ENCODE data around the gene PEX7.
"Not testable (repeated sequence)": the region's sequence is repeated elsewhere in the genome, so short reads cannot be mapped to it uniquely, and the experiment has no call there.

The PEX7 gene

DNA sequence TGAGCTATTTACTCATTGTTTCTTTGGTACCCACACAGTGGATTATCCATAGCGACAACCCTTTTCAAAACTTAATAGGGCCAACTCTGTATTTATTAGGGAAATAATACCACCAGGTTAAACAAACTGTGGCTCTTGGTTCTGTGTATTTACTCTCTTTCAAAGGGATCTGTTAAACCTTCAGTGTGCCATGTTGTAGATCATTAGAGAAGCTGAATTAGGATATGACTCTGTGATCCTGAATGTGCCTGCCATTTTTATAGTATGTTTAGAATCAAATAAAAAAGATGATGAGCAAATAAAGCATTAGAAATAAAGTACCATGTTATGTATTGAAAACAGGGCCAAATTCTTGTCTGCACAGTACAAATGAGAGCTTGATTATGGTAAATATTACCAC lies 74.7 kb downstream of the PEX7 start:
- no peak for DNase-seq (ENCODE audit: low read depth)

- no peak for DNase-seq (ENCODE audit: low read depth)
Measured at GRCh38 chr6:136901212-136901784, 78.9 kb downstream of the PEX7 start.

GRCh38 chr6:136904477-136904876 lies 82.1 kb downstream of the PEX7 start:
- DNase-seq (ENCODE audit: low read depth), result not testable (repeated sequence)

- DNase-seq (ENCODE audit: low read depth), result no peak
Measured at GRCh38 chr6:136914947-136915346, 92.6 kb downstream of the PEX7 start.

DNA sequence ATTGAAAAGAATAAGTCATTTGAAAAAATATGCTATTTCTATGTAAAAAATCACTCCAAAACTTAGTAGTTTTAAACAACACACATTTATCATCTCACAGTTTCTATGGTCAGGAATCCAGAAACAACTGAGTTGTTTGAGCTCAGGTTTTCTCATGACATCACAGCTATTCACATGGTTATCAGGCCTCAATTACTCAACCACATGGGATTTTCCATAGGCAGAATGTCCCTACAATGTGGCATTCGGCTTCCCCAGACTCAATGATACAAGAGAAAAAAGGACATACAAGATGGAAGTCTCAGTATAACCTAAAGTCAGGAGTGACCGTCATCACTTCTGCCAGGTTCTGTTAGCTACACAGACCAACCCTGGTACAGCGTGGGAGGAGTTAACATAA lies 96.3 kb downstream of the PEX7 start:
- no peak for DNase-seq (ENCODE audit: low read depth)

- DNase-seq (ENCODE audit: low read depth), result no peak
Measured at GRCh38 chr6:136920216-136920615, 97.8 kb downstream of the PEX7 start.

- DNase-seq (ENCODE audit: low read depth), result no peak
Measured at GRCh38 chr6:136920671-136921380, 98.4 kb downstream of the PEX7 start.

DNA sequence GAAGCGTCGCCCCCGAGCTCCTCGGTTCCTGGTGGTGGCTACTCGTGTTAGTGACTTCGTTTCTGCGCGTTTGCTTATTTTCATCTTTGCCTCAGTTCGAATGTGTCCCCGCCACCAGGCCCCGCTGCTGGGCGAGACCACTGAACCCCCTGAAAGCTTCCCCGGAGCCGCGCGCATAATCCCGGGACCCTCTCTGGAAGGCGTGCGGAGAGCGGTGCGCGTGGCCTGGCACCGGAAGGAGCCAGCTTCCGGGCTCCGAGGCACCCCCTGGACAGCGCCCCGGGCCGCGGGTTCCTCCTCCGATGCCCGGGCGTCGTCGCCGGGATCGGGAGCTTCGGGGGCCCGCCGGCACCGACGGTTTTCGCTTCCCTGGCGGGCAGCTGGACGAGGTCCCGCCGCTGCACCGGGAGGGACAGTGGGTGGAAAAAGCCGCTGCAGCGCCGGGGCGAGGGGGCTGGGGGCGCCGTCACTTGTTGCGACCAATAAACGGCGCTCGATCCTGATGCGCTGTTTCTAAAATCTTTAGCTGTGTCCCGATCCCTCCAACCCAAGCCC lies 99.1 kb downstream of the PEX7 start:
- DNase-seq (ENCODE audit: low read depth), result no peak

DNA sequence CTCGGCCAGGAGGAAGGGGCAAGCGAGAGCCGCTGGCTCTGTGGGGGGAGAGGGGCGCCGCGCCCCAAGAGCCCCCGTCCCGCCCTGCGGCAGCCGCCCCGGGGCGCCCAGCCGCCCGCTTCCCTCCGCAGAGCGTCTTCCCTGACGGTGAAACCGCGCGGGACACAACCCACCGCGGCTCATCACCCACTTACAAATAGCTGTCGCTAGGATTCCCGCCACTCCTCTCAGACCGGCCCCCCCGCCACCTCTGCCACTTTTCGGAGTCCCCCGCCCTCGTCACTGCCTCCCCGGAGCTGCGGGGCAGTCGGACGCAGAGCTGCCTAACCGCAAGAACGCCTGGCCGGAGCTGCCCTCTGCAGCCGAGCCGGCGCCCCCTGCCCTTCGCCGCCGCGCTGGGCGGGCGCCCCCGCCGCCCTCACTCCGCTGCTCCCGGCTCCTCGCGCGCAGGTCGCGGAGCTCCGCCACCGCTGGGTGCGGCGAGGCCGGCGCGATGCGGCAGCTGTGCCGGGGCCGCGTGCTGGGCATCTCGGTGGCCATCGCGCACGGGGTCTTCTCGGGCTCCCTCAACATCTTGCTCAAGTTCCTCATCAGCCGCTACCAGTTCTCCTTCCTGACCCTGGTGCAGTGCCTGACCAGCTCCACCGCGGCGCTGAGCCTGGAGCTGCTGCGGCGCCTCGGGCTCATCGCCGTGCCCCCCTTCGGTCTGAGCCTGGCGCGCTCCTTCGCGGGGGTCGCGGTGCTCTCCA lies 99.7 kb downstream of the PEX7 start, which contains the start of gene SLC35D3:
Gene SLC35D3, plus strand, starts transcription at position 366 of the 749 bp plus-strand sequence. Its CDS starts 128 bp downstream, at position 494.
- DNase-seq (ENCODE audit: low read depth), result no peak

DNA sequence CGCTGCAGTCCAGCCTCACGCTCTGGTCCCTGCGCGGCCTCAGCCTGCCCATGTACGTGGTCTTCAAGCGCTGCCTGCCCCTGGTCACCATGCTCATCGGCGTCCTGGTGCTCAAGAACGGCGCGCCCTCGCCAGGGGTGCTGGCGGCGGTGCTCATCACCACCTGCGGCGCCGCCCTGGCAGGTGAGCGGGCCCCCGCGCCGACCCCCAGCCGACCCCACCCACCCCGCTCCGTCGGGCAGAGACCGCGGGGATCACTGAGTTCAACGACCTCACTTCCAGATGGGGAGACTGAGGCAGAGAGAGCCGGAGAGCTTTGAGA lies 100.3 kb downstream of the PEX7 start:
- DNase-seq (ENCODE audit: low read depth), result no peak

- no peak for DNase-seq (ENCODE audit: low read depth)
Measured at GRCh38 chr6:136923116-136923953, 100.9 kb downstream of the PEX7 start.

DNA sequence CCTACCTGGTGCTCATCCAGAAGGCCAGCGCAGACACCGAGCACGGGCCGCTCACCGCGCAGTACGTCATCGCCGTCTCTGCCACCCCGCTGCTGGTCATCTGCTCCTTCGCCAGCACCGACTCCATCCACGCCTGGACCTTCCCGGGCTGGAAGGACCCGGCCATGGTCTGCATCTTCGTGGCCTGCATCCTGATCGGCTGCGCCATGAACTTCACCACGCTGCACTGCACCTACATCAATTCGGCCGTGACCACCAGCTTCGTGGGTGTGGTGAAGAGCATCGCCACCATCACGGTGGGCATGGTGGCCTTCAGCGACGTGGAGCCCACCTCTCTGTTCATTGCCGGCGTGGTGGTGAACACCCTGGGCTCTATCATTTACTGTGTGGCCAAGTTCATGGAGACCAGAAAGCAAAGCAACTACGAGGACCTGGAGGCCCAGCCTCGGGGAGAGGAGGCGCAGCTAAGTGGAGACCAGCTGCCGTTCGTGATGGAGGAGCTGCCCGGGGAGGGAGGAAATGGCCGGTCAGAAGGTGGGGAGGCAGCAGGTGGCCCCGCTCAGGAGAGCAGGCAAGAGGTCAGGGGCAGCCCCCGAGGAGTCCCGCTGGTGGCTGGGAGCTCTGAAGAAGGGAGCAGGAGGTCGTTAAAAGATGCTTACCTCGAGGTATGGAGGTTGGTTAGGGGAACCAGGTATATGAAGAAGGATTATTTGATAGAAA lies 101.7 kb downstream of the PEX7 start:
- no peak for DNase-seq (ENCODE audit: low read depth)

DNA sequence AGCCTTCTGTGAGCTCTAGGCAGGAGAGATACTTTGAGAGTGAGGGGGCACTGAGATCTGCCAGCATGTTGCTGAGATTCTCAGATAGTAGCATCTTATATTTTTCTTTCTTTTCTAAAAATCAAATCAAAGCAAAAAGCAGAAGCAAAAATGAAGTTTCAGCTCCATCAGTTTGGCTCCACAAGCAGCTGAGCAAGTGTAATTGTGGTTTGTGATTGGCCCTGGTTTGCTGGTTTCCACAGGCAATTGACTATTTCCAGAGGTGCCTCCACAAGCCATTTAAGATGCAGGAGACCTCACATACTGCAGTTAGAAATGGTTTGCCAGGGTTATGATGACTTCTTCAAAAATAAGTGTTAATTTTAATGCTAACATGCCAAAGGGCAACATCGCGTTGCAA lies 104.0 kb downstream of the PEX7 start:
- DNase-seq (ENCODE audit: low read depth), result no peak

GRCh38 chr6:136927292-136927691 lies 104.9 kb downstream of the PEX7 start:
- no peak for DNase-seq (ENCODE audit: low read depth)

DNA sequence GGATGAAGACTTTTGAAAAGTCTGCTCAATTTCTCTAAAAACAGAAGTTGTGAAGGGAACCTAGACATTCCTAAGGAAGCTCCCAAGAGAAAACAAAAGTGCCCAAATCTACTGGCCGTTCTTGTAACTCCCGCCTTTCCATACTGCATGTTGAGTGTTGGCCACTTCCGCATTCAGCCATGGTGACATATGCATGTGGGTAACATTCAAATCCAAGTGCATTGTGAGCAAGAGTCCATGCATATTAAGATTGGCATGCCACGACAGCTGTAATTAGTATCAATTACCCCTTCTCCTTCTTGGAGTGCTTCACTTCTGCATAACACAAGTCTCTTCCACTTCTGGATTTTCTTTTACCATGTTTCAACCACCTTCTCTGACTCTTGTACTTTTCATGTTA lies 108.1 kb downstream of the PEX7 start:
- no peak for DNase-seq (ENCODE audit: low read depth)

GRCh38 chr6:136932599-136932998 lies 110.2 kb downstream of the PEX7 start:
- no peak for DNase-seq (ENCODE audit: low read depth)

GRCh38 chr6:136945072-136945471 lies 122.7 kb downstream of the PEX7 start:
- DNase-seq (ENCODE audit: low read depth), result no peak

- no peak for DNase-seq (ENCODE audit: low read depth)
Measured at GRCh38 chr6:136945711-136946121, 123.3 kb downstream of the PEX7 start.

GRCh38 chr6:136947037-136947436 lies 124.6 kb downstream of the PEX7 start:
- no peak for DNase-seq (ENCODE audit: low read depth)

DNA sequence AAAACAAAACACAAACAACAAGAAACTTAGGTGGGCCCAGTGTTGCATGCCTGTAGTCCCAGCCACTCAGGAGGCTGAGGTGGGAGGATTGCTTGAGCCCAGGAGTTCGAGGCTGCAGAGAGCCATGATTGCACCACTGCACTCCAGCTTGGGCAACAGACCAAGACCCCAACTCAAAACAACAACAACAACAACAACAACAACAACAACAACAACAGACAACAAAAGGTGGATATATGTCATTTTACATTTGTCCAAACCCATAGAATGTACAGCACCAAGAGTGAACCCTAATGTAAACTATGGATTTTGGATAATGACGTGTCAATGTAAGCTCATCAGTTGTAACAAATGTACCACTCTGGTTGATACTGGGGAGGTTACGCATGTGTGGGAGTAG lies 127.6 kb downstream of the PEX7 start:
- not testable (repeated sequence) for DNase-seq (ENCODE audit: low read depth)

- DNase-seq (ENCODE audit: low read depth), result no peak
Measured at GRCh38 chr6:136950436-136951126, 128.2 kb downstream of the PEX7 start.
